DOHH2 (cell line): ENCODE data around the gene TTYH2.

ENCODE experiments used
- H3F3A ChIP-seq: fragments of 200-600 bp; sonication (generic), shearing (Covaris generic); 2 replicates; pipeline ENCODE4 v1.6.0; 2016; ENCODE audit warnings: antibody characterized with exemption, mild to moderate bottlenecking; ENCODE audit not compliant: control insufficient read depth, insufficient read depth
- H3K27ac ChIP-seq: fragments of 200-600 bp; sonication (generic); 2 replicates; pipeline ENCODE4 v1.5.1; 2014; ENCODE audit warnings: low read depth, mild to moderate bottlenecking, low read length, moderate library complexity
- H3K27me3 ChIP-seq: fragments of 200-600 bp; sonication (generic); 2 replicates; pipeline ENCODE4 v1.6.1; 2014; ENCODE audit warnings: mild to moderate bottlenecking, low read length, mixed read lengths; ENCODE audit not compliant: control insufficient read depth
- H3K36me3 ChIP-seq: fragments of 200-600 bp; sonication (generic); 2 replicates; pipeline ENCODE4 v1.6.1; 2014; ENCODE audit warnings: mild to moderate bottlenecking, low read length, moderate library complexity, mixed read lengths; ENCODE audit not compliant: control insufficient read depth
- H3K4me1 ChIP-seq: fragments of 200-600 bp; sonication (generic); 2 replicates; pipeline ENCODE4 v1.6.1; 2014; ENCODE audit warnings: mild to moderate bottlenecking, low read length, mixed read lengths; ENCODE audit not compliant: control insufficient read depth
- H3K4me2 ChIP-seq: fragments of 200-600 bp; sonication (generic); 2 replicates; pipeline ENCODE4 v1.6.0; 2014; ENCODE audit warnings: mild to moderate bottlenecking, low read length, moderate library complexity
- H3K4me3 ChIP-seq: fragments of 200-600 bp; sonication (generic); 2 replicates; pipeline ENCODE4 v1.5.1; 2014; ENCODE audit warnings: mild to moderate bottlenecking, low read length, mixed read lengths
- H3K79me2 ChIP-seq: fragments of 200-600 bp; sonication (generic); 2 replicates; pipeline ENCODE4 v1.6.1; 2014; ENCODE audit warnings: mild to moderate bottlenecking, low read length, mixed read lengths; ENCODE audit not compliant: control insufficient read depth
- H3K9me2 ChIP-seq: fragments of 200-600 bp; sonication (generic); replicated peaks from 2 replicates; pipeline ENCODE4 v1.6.1; 2014; ENCODE audit warnings: mild to moderate bottlenecking, low read length, mixed read lengths; ENCODE audit not compliant: control insufficient read depth
- H3K9me3 ChIP-seq: fragments of 200-600 bp; sonication (generic); 2 replicates; pipeline ENCODE4 v1.6.1; 2014; ENCODE audit warnings: antibody characterized with exemption, low read length, mixed read lengths; ENCODE audit not compliant: control insufficient read depth, insufficient read depth
- H4K20me1 ChIP-seq: fragments of 200-600 bp; sonication (generic); 2 replicates; pipeline ENCODE4 v1.6.0; 2014; ENCODE audit warnings: low read depth, mild to moderate bottlenecking, antibody characterized with exemption, low read length, moderate library complexity; ENCODE audit not compliant: control insufficient read depth, insufficient read depth
- CTCF ChIP-seq: fragments of 200-600 bp; sonication (generic); IDR thresholded peaks from one replicate; pipeline ENCODE4 v1.5.1; 2014; ENCODE audit warnings: antibody characterized with exemption, mild to moderate bottlenecking, low read depth, low read length; ENCODE audit not compliant: poor library complexity, severe bottlenecking
- EZH2phosphoT487 ChIP-seq: fragments of 200-600 bp; sonication (generic); IDR thresholded peaks from 2 replicates; pipeline ENCODE4 v1.6.1; 2017; ENCODE audit warnings: borderline replicate concordance, mild to moderate bottlenecking, antibody characterized with exemption, low read length, moderate library complexity, mixed read lengths

Gene TTYH2

GRCh38 chr17:74299226-74300009, 86.0 kb downstream of the TTYH2 start:
- Histone ChIP-seq H3K9me2 (no peaks in the 10 kb centered on the region), H3F3A (no peaks in the 10 kb centered on the region), H3K4me2 (no peak overlapping the region), H3K79me2 (no peaks in the 10 kb centered on the region), H3K27ac (no peak overlapping the region), H3K4me3 (no peak overlapping the region), H3K9me3 (no peaks in the 10 kb centered on the region), H3K27me3 (peaks cover 4% of the 10 kb centered on the region; the same call in 1 of the 2 replicates), H3K4me1 (no peaks in the 10 kb centered on the region), H4K20me1 (no peaks in the 10 kb centered on the region), H3K36me3 (no peaks in the 10 kb centered on the region)
- TF ChIP-seq EZH2phosphoT487 (no peak), CTCF (no peak)

- TF ChIP-seq CTCF (no peak), EZH2phosphoT487 (no peak)
- no peaks in the 10 kb centered on the region for H3K27me3 ChIP-seq
Observed at GRCh38 chr17:74303305-74303704, 89.9 kb downstream of the TTYH2 start.

GRCh38 chr17:74304184-74304583, 90.8 kb downstream of the TTYH2 start:
- Histone ChIP-seq H3K27ac (no peak overlapping the region), H3F3A (no peaks in the 10 kb centered on the region), H3K4me3 (no peak overlapping the region), H3K27me3 (no peaks in the 10 kb centered on the region), H3K9me2 (no peaks in the 10 kb centered on the region), H3K79me2 (no peaks in the 10 kb centered on the region), H3K9me3 (no peaks in the 10 kb centered on the region), H3K36me3 (no peaks in the 10 kb centered on the region), H3K4me2 (no peak overlapping the region), H3K4me1 (no peaks in the 10 kb centered on the region), H4K20me1 (no peaks in the 10 kb centered on the region)
- TF ChIP-seq EZH2phosphoT487 = no peak
- TF ChIP-seq CTCF = no peak

More at GRCh38 chr17:74303305-74303704, 89.9 kb downstream of the TTYH2 start:
- Histone ChIP-seq H4K20me1 (no peaks in the 10 kb centered on the region), H3K36me3 (no peaks in the 10 kb centered on the region), H3K4me1 (no peaks in the 10 kb centered on the region), H3K4me3 (no peak overlapping the region), H3K9me3 (no peaks in the 10 kb centered on the region), H3K27ac (no peak overlapping the region), H3K79me2 (no peaks in the 10 kb centered on the region), H3K4me2 (no peak overlapping the region), H3F3A (no peaks in the 10 kb centered on the region), H3K9me2 (no peaks in the 10 kb centered on the region)
